Hepatocyte (in vitro differentiated cells): Measurements from ENCODE around the gene MAP2K7. TPM values are rescaled to one million over a fixed set of nuclear protein-coding genes. Genes with fewer than 3 reads are reported as not detected.

Experiments used
- DNase-seq: peaks from one replicate; pipeline ENCODE4 v3.0.0-alpha.2; 2016; ENCODE audit warnings: low spot score
- H2AFZ ChIP-seq: fragments of 200-600 bp; sonication (generic); 2 replicates; pipeline ENCODE4 v1.6.0; 2016; ENCODE audit warnings: antibody characterized with exemption, mild to moderate bottlenecking
- H3K27ac ChIP-seq: fragments of 200-600 bp; sonication (generic); 2 replicates; pipeline ENCODE4 v1.5.1; 2016; ENCODE audit warnings: mild to moderate bottlenecking
- H3K27me3 ChIP-seq: fragments of 200-600 bp; sonication (generic); 2 replicates; pipeline ENCODE4 v1.6.1; 2016
- H3K36me3 ChIP-seq: fragments of 200-600 bp; sonication (generic); replicated peaks from 2 replicates; pipeline ENCODE4 v1.5.1; 2016; ENCODE audit warnings: low read depth; ENCODE audit not compliant: insufficient read depth
- H3K4me1 ChIP-seq: fragments of 200-600 bp; sonication (generic); 2 replicates; pipeline ENCODE4 v1.5.1; 2016; ENCODE audit warnings: mild to moderate bottlenecking, moderate library complexity; ENCODE audit not compliant: insufficient read depth
- H3K4me2 ChIP-seq: fragments of 200-600 bp; sonication (generic); 2 replicates; pipeline ENCODE4 v1.6.0; 2016
- H3K4me3 ChIP-seq: fragments of 200-600 bp; sonication (generic); 2 replicates; pipeline ENCODE4 v1.5.1; 2016; ENCODE audit warnings: mild to moderate bottlenecking
- H3K79me2 ChIP-seq: fragments of 200-600 bp; sonication (generic); 2 replicates; pipeline ENCODE4 v1.6.0; 2017; ENCODE audit warnings: mild to moderate bottlenecking
- H3K9me2 ChIP-seq: fragments of 200-600 bp; sonication (generic); replicated peaks from 2 replicates; pipeline ENCODE4 v1.6.0; 2017; ENCODE audit warnings: mild to moderate bottlenecking; ENCODE audit not compliant: insufficient read depth
- H3K9me3 ChIP-seq: fragments of 200-600 bp; sonication (generic); 2 replicates; pipeline ENCODE4 v1.5.1; 2016; ENCODE audit warnings: low read depth, mild to moderate bottlenecking
- H4K20me1 ChIP-seq: fragments of 200-600 bp; sonication (generic); 2 replicates; pipeline ENCODE4 v1.6.0; 2016; ENCODE audit warnings: mild to moderate bottlenecking; ENCODE audit not compliant: insufficient read depth, poor library complexity, severe bottlenecking
- EZH2 ChIP-seq: fragments of 200-600 bp; sonication (generic); IDR thresholded peaks from 2 replicates; pipeline ENCODE4 v1.6.1; 2016; ENCODE audit warnings: antibody characterized with exemption, mild to moderate bottlenecking, borderline replicate concordance
- EZH2phosphoT487 ChIP-seq: fragments of 200-600 bp; sonication (generic); IDR thresholded peaks from one replicate; pipeline ENCODE4 v1.6.1; 2018; ENCODE audit warnings: antibody characterized with exemption, mild to moderate bottlenecking, low read depth, moderate library complexity; ENCODE audit not compliant: unreplicated experiment, severe bottlenecking
- WGBS: methylation state at CpG from one replicate; pipeline ENCODE4 v1.1.6; 2016; ENCODE audit warnings: low lambda C conversion rate; ENCODE audit errors: missing lambda C conversion rate; 5-methylcytosine and 5-hydroxymethylcytosine counted together
- polyA plus RNA-seq: library from polyadenylated mRNA; unstranded; fragments of >200 nt; fragmentation: Nextera tagmentation; extraction: Ambion mirVana; gene quantifications from 2 replicates; pipeline ENCODE4 v1.2.1, GENCODE V29; 2016
- total RNA-seq: library from RNA; depleted of rRNA; stranded (reverse); fragments of >200 nt; gene quantifications from 2 replicates; pipeline ENCODE4 v1.2.3, GENCODE V29; 2014
- TF ChIP-seq, protein P1 (sequence below): fragments of 200-600 bp; sonication (generic); IDR thresholded peaks from 2 replicates; pipeline ENCODE4 v1.5.1; 2016; ENCODE audit warnings: antibody characterized with exemption, mild to moderate bottlenecking; ENCODE audit not compliant: poor library complexity

The MAP2K7 gene
- total and polyA plus RNA-seq, 2 experiments from 2014 or later, result 12.8 to 13.6 TPM

- H3K4me2 ChIP-seq, result peak overlapping the region; percentile 86
- H4K20me1 ChIP-seq, result no peaks in the 10 kb centered on the region
- 30% methylated on average over 18 of the region's 18 CpGs for WGBS
- no peaks in the 10 kb centered on the region for H3K27me3 ChIP-seq
- H3K36me3 ChIP-seq, result no peaks in the 10 kb centered on the region
- DNase-seq, result peak; percentile 95
- H3K9me2 ChIP-seq, result no peaks in the 10 kb centered on the region
- TF ChIP-seq, protein P1, sequence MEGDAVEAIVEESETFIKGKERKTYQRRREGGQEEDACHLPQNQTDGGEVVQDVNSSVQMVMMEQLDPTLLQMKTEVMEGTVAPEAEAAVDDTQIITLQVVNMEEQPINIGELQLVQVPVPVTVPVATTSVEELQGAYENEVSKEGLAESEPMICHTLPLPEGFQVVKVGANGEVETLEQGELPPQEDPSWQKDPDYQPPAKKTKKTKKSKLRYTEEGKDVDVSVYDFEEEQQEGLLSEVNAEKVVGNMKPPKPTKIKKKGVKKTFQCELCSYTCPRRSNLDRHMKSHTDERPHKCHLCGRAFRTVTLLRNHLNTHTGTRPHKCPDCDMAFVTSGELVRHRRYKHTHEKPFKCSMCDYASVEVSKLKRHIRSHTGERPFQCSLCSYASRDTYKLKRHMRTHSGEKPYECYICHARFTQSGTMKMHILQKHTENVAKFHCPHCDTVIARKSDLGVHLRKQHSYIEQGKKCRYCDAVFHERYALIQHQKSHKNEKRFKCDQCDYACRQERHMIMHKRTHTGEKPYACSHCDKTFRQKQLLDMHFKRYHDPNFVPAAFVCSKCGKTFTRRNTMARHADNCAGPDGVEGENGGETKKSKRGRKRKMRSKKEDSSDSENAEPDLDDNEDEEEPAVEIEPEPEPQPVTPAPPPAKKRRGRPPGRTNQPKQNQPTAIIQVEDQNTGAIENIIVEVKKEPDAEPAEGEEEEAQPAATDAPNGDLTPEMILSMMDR, result peak; percentile 88
- TF ChIP-seq EZH2, result no peak
- TF ChIP-seq EZH2phosphoT487, result no peak
- H3K79me2 ChIP-seq, result peaks cover 31% of the 10 kb centered on the region
- peak overlapping the region; percentile 53 for H2AFZ ChIP-seq
- no peaks in the 10 kb centered on the region for H3K9me3 ChIP-seq
- peaks cover 8% of the 10 kb centered on the region for H3K4me1 ChIP-seq
- peak overlapping the region; percentile 82 for H3K27ac ChIP-seq
- H3K4me3 ChIP-seq, result peak overlapping the region; percentile 22
Observed at GRCh38 chr19:7944177-7944761, 40.6 kb downstream of the MAP2K7 start.

- Histone ChIP-seq H3K4me3 (no peak overlapping the region), H3K36me3 (no peaks in the 10 kb centered on the region), H4K20me1 (no peaks in the 10 kb centered on the region), H2AFZ (no peak overlapping the region), H3K4me1 (no peaks in the 10 kb centered on the region), H3K9me2 (no peaks in the 10 kb centered on the region), H3K27me3 (no peaks in the 10 kb centered on the region), H3K27ac (no peak overlapping the region), H3K4me2 (no peak overlapping the region), H3K79me2 (peaks cover 1% of the 10 kb centered on the region), H3K9me3 (no peaks in the 10 kb centered on the region)
- WGBS, result 97% methylated on average over 4 of the region's 4 CpGs
- DNase-seq, result no peak
- TF ChIP-seq, protein P1, result no peak
- TF ChIP-seq EZH2phosphoT487 (no peak), EZH2 (no peak)
Observed at GRCh38 chr19:7947939-7948338, 44.3 kb downstream of the MAP2K7 start.

DNA sequence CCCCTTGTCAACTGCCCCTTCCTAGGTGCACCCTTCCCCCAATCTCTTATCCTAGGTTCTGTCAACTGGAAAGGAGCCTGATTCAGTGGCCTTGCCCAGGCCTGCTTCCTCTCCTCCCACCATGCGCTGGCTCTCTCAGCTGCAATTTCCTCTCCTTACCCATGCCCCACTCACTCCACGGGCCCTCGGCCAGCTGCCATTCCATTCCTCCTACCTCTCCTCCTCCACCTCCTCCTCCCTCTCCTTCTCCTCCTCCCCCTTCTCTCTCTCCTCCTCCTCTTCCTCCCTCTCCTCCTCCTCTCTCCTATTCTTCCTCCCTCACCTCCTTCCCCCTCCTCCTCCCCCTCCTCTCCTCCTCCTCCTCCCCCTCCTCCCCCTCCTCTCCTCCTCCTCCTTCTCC lies 49.4 kb downstream of the MAP2K7 start:
- H3K4me1 ChIP-seq, result no peaks in the 10 kb centered on the region
- 100% methylated on average over 1 of the region's 3 CpGs for WGBS
- no peak overlapping the region for H2AFZ ChIP-seq
- no peak overlapping the region for H3K27ac ChIP-seq
- H3K27me3 ChIP-seq, result no peaks in the 10 kb centered on the region
- H3K79me2 ChIP-seq, result no peaks in the 10 kb centered on the region
- no peaks in the 10 kb centered on the region for H4K20me1 ChIP-seq
- DNase-seq, result no peak
- TF ChIP-seq EZH2 (no peak), EZH2phosphoT487 (no peak)
- TF ChIP-seq, protein P1, result no peak
- no peaks in the 10 kb centered on the region for H3K36me3 ChIP-seq
- no peak overlapping the region for H3K4me2 ChIP-seq
- no peak overlapping the region for H3K4me3 ChIP-seq
- H3K9me2 ChIP-seq, result no peaks in the 10 kb centered on the region
- no peaks in the 10 kb centered on the region for H3K9me3 ChIP-seq
